Breast epithelium (tissue), 4 donors: Measurements from ENCODE around the gene SORT1. TPM values are rescaled to one million over a fixed set of nuclear protein-coding genes. Genes with fewer than 3 reads are reported as not detected.

Source experiments
- DNase-seq, 2 donors: peaks; one replicate each; pipeline ENCODE4 v3.0.0-alpha.2; 2019; ENCODE audit warnings: low spot score in 2 of 2
- H3K27ac ChIP-seq, 2 donors: fragments of 200-600 bp; sonication (generic) in 1 of 2; one replicate each; pipeline ENCODE4 v1.5.1; 2016 to 2019; ENCODE audit warnings: mild to moderate bottlenecking in 1 of 2
- H3K27me3 ChIP-seq, 2 donors: fragments of 200-600 bp; sonication (generic) in 1 of 2; one replicate each; pipeline versions ENCODE4 v1.5.1 to v1.6.0; 2017 to 2019; ENCODE audit warnings: control low read depth in 1 of 2, mild to moderate bottlenecking in 1 of 2
- H3K36me3 ChIP-seq: fragments of 200-600 bp; one replicate; pipeline ENCODE4 v1.5.1; 2019
- H3K4me1 ChIP-seq, 2 donors: fragments of 200-600 bp; sonication (generic); one replicate each; pipeline ENCODE4 v1.5.1; 2016 to 2019; ENCODE audit warnings: control low read depth in 1 of 2
- H3K4me3 ChIP-seq, 3 donors: fragments of 200-600 bp; sonication (generic); 1 replicate in 2 of 3; 2 replicates in 1 of 3; pipeline ENCODE4 v1.5.1; 2016 to 2019; ENCODE audit warnings: mild to moderate bottlenecking in 3 of 3, moderate library complexity in 2 of 3
- H3K9me3 ChIP-seq, 2 donors: fragments of 200-600 bp; sonication (generic) in 1 of 2; one replicate each; pipeline ENCODE4 v1.5.1; 2016 to 2019; ENCODE audit warnings: control low read depth in 1 of 2
- POLR2A ChIP-seq: fragments of 450-650 bp; IDR thresholded peaks from one replicate; pipeline ENCODE4 v1.6.1; 2016; ENCODE audit warnings: antibody characterized with exemption, mild to moderate bottlenecking, moderate library complexity
- POLR2AphosphoS5 ChIP-seq, 3 donors: sonication (generic); formaldehyde crosslinking; IDR thresholded peaks; one replicate each; pipeline ENCODE4 v1.6.1; 2017; ENCODE audit warnings: antibody characterized with exemption in 3 of 3
- intact Hi-C: fragments of 100-400 bp; cut with DNase I; formaldehyde crosslinking; loops from one replicate; pipeline ENCODE4 v1.15.1; 2023; ENCODE audit warnings: low total_unique reads
- total RNA-seq, 3 donors: library from RNA; depleted of rRNA; stranded (reverse); fragments of >200 nt; gene quantifications; one replicate each; pipeline ENCODE4 v1.1.0, GENCODE V29; 2016
- TF ChIP-seq, protein P1 (sequence below), 3 donors: fragments of 450-650 bp; IDR thresholded peaks; one replicate each; pipeline ENCODE4 v1.5.1; 2016 to 2017; ENCODE audit warnings: antibody characterized with exemption in 3 of 3, mild to moderate bottlenecking in 3 of 3, moderate library complexity in 3 of 3

Gene SORT1
- total RNA-seq, 3 donors from 2014 or later = 51.1 to 135 (median 69.8) TPM

DNA sequence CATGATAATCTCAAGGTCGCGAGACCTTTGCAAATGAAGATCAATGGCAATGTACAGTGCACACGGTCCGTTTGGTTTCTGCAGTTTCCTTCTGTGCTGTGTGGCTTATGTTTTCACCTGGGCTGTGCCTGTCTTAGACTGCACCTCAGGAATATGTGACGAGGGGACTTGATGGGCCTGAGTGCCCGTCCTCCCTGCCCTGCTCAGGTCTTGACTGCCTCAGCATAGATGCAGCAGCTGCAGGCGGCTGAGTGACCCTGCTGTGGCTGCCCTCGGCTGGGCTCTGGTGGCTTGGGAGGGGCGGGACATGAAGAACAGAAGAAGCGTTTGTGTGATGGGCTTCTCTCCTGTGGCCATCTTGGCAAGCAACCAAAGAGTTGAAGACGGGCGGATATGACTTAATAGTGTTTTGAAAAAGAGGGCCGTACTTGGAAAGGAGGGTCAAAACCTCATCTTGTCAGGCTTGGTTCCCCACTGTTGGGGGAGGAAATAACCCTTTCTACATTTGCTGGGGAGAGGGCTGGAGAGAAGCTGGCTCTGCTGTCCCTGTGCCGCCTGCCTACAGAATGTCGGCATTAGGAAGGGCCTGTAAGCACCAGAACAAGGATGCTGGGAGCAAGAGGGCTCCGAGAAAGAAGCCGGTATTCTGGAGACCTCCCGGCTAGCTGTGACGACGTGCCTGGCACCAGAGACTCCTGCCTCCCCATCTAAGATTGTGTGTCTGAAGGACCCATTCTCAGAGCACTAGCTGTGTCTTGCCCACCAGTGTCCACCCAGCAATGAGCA is 98.0 kb downstream of the SORT1 start:
- no peak for TF ChIP-seq POLR2A
- TF ChIP-seq POLR2AphosphoS5 (IDR thresholded peaks at IDR 0.05) = no peak
- TF ChIP-seq, protein P1, sequence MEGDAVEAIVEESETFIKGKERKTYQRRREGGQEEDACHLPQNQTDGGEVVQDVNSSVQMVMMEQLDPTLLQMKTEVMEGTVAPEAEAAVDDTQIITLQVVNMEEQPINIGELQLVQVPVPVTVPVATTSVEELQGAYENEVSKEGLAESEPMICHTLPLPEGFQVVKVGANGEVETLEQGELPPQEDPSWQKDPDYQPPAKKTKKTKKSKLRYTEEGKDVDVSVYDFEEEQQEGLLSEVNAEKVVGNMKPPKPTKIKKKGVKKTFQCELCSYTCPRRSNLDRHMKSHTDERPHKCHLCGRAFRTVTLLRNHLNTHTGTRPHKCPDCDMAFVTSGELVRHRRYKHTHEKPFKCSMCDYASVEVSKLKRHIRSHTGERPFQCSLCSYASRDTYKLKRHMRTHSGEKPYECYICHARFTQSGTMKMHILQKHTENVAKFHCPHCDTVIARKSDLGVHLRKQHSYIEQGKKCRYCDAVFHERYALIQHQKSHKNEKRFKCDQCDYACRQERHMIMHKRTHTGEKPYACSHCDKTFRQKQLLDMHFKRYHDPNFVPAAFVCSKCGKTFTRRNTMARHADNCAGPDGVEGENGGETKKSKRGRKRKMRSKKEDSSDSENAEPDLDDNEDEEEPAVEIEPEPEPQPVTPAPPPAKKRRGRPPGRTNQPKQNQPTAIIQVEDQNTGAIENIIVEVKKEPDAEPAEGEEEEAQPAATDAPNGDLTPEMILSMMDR (IDR thresholded peaks at IDR 0.05) = no peak
- Histone ChIP-seq H3K9me3 (no peaks in the 10 kb centered on the region), H3K4me3 (no peak overlapping the region), H3K4me1 (peaks cover 0 to 14% of the 10 kb centered on the region in 2 donors), H3K27me3 (no peaks in the 10 kb centered on the region), H3K27ac (peak overlapping the region; percentile 81 to 88), H3K36me3 (no peaks in the 10 kb centered on the region)
- DNase-seq = peak in 1 of 2 donors; percentile 58
- intact Hi-C loops = no loop called here

DNA sequence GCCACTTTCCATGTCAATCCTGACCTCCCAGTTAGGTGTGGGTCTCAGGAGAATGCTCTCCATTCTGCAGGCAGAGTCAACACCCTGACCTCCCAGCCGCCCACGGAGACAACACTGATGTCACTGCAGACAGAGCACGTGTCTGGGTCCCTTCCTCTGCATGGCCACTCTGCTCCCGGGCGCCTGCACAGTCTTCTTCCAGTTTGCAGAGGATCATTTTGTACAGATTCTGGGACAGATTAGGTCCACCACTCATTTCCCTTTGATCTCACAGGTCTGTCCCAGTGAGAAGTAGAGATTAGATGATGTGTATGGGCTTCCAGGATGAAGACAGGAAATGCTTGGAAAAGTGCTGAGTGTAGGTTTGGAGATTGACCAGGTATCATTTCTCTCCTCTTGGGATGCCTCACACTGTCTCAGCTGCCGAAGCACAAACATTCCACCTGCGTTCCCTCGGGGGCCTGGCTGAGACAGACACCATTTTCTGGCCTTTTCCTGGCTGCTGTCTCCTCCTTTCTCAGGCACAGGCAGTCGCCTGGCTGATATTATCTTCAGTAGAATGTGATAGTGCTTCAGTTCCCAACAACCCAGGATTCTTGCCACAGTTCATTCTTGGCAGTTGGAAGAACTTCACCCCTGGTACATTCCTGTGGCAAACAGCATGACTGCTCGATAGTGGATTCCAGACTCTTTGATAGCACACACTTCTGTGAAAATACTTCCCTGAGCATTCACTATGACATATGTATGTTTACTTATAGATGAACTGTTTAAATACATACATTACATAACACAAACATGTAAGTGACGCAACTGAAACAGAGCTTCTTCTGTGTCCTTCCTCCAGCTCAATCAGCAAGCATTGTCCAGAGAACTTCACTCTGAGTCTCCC is 98.8 kb downstream of the SORT1 start:
- Histone ChIP-seq H3K9me3 (no peaks in the 10 kb centered on the region), H3K27me3 (no peaks in the 10 kb centered on the region), H3K36me3 (no peaks in the 10 kb centered on the region), H3K27ac (peak overlapping the region; percentile 81 to 88), H3K4me1 (peaks cover 0 to 14% of the 10 kb centered on the region in 2 donors), H3K4me3 (peak overlapping the region in 2 of 3 donors; percentile 15 to 34)
- TF ChIP-seq POLR2A (no peak), POLR2AphosphoS5 (IDR thresholded peaks at IDR 0.05) (peak in 2 of 3 donors; percentile 26 to 29)
- TF ChIP-seq, protein P1 (IDR thresholded peaks at IDR 0.05) = peak in 1 of 3 donors; percentile 12
- peak; percentile 73 to 88 for DNase-seq
- intact Hi-C loops = no loop called here

- TF ChIP-seq POLR2AphosphoS5 (IDR thresholded peaks at IDR 0.05) (no peak), POLR2A (no peak)
- TF ChIP-seq, protein P1 (IDR thresholded peaks at IDR 0.05) = no peak
- intact Hi-C loops = no loop called here
- H3K4me3 ChIP-seq = no peak overlapping the region
- no peaks in the 10 kb centered on the region for H3K9me3 ChIP-seq
- peaks cover 0 to 14% of the 10 kb centered on the region in 2 donors for H3K4me1 ChIP-seq
- no peaks in the 10 kb centered on the region for H3K27me3 ChIP-seq
- no peaks in the 10 kb centered on the region for H3K36me3 ChIP-seq
- peak overlapping the region in 1 of 2 donors; percentile 88 for H3K27ac ChIP-seq
- no peak for DNase-seq
Observed at GRCh38 chr1:109296782-109297181, 100.9 kb downstream of the SORT1 start.

- Histone ChIP-seq H3K4me1 (peaks cover 0 to 14% of the 10 kb centered on the region in 2 donors), H3K36me3 (no peaks in the 10 kb centered on the region), H3K9me3 (no peaks in the 10 kb centered on the region), H3K27me3 (no peaks in the 10 kb centered on the region), H3K4me3 (no peak overlapping the region), H3K27ac (no peak overlapping the region)
- TF ChIP-seq POLR2A = no peak
- TF ChIP-seq, protein P1 (IDR thresholded peaks at IDR 0.05) = no peak
- TF ChIP-seq POLR2AphosphoS5 (IDR thresholded peaks at IDR 0.05) = no peak
- no peak for DNase-seq
- intact Hi-C loops = no loop called here
Observed at GRCh38 chr1:109295712-109296415, 101.9 kb downstream of the SORT1 start.
